GM23338 (cell line): Measurements from ENCODE around the gene B4GALNT2. TPM values are rescaled to one million over a fixed set of nuclear protein-coding genes. Genes with fewer than 3 reads are reported as not detected.
"Not testable (repeated sequence)": the region's sequence is repeated elsewhere in the genome, so short reads cannot be mapped to it uniquely, and the experiment has no call there.

Experiments used
- ATAC-seq: fragments of 200-7000 bp; cut with Tn5 transposase; 3 replicates; pipeline ENCODE4 v1.9.1; 2020
- DNase-seq: peaks from one replicate; pipeline ENCODE4 v3.0.0-alpha.2; 2015; ENCODE audit warnings: low spot score
- H2AFZ ChIP-seq: fragments of 200-600 bp; sonication (generic); 2 replicates; pipeline ENCODE4 v1.8.0; 2016; ENCODE audit warnings: antibody characterized with exemption, mild to moderate bottlenecking, moderate library complexity
- H3F3A ChIP-seq: fragments of 200-600 bp; sonication (generic); replicated peaks from 2 replicates; pipeline ENCODE4 v1.8.0; 2017; ENCODE audit warnings: antibody characterized with exemption, mixed run types, low read depth
- H3K27ac ChIP-seq: fragments of 200-600 bp; sonication (generic); 2 replicates; pipeline ENCODE4 v1.6.1; 2016; ENCODE audit warnings: low read depth
- H3K27me3 ChIP-seq: fragments of 200-600 bp; sonication (generic); 2 replicates; pipeline ENCODE4 v1.8.0; 2016; ENCODE audit warnings: mild to moderate bottlenecking, mixed run types, moderate library complexity; ENCODE audit not compliant: insufficient read depth
- H3K36me3 ChIP-seq: fragments of 200-600 bp; sonication (generic); 2 replicates; pipeline ENCODE4 v1.8.0; 2016; ENCODE audit warnings: mild to moderate bottlenecking; ENCODE audit not compliant: insufficient read depth
- H3K4me1 ChIP-seq: fragments of 200-600 bp; sonication (generic); 2 replicates; pipeline ENCODE4 v1.8.0; 2016; ENCODE audit warnings: mild to moderate bottlenecking, moderate library complexity; ENCODE audit not compliant: insufficient read depth
- H3K4me2 ChIP-seq: fragments of 200-600 bp; sonication (generic); 2 replicates; pipeline ENCODE4 v1.7.1; 2017; ENCODE audit warnings: mixed run types
- H3K4me3 ChIP-seq: fragments of 200-600 bp; sonication (generic); 2 replicates; pipeline ENCODE4 v1.6.1; 2016; ENCODE audit warnings: mixed run types
- H3K79me2 ChIP-seq: fragments of 200-600 bp; sonication (generic); replicated peaks from 2 replicates; pipeline ENCODE4 v1.8.0; 2017; ENCODE audit warnings: mild to moderate bottlenecking; ENCODE audit not compliant: insufficient read depth
- H3K9me2 ChIP-seq: fragments of 200-600 bp; sonication (generic); 2 replicates; pipeline ENCODE4 v1.8.0; 2017; ENCODE audit not compliant: insufficient read depth
- H4K20me1 ChIP-seq: fragments of 200-600 bp; sonication (generic); replicated peaks from 2 replicates; pipeline ENCODE4 v1.8.0; 2017; ENCODE audit warnings: mild to moderate bottlenecking; ENCODE audit not compliant: insufficient read depth
- H3K27ac Mint-ChIP-seq: 2 replicates; pipeline ENCODE4 v1.8.0; 2020; ENCODE audit warnings: inconsistent platforms, mild to moderate bottlenecking, moderate library complexity, mixed read lengths
- H3K27me3 Mint-ChIP-seq: 3 replicates; pipeline ENCODE4 v1.8.0; 2022; ENCODE audit warnings: low read depth, mild to moderate bottlenecking, moderate library complexity, mixed read lengths, inconsistent platforms; ENCODE audit not compliant: insufficient read depth, poor library complexity
- H3K36me3 Mint-ChIP-seq: 3 replicates; pipeline ENCODE4 v1.8.0; 2021; ENCODE audit warnings: low read depth, mild to moderate bottlenecking, inconsistent platforms, moderate library complexity, mixed read lengths
- H3K4me1 Mint-ChIP-seq: 3 replicates; pipeline ENCODE4 v1.8.0; 2020; ENCODE audit warnings: mild to moderate bottlenecking, inconsistent platforms, mixed read lengths
- H3K4me3 Mint-ChIP-seq: 3 replicates; pipeline ENCODE4 v1.8.0; 2021; ENCODE audit warnings: moderate library complexity, mild to moderate bottlenecking, inconsistent platforms, mixed read lengths
- H3K9me3 Mint-ChIP-seq: 3 replicates; pipeline ENCODE4 v1.8.0; 2020; ENCODE audit warnings: moderate library complexity, mild to moderate bottlenecking, inconsistent platforms, mixed read lengths
- EZH2phosphoT487 ChIP-seq: fragments of 200-600 bp; sonication (generic); IDR thresholded peaks from one replicate; pipeline ENCODE4 v1.8.1; 2018; ENCODE audit warnings: antibody characterized with exemption; ENCODE audit not compliant: unreplicated experiment
- polyA plus RNA-seq: library from polyadenylated mRNA; unstranded; fragments of >200 nt; fragmentation: Nextera tagmentation; extraction: Ambion mirVana; gene quantifications from 2 replicates; pipeline ENCODE4 v1.2.1, GENCODE V29; 2016
- total RNA-seq: library from RNA; depleted of rRNA; stranded (reverse); fragments of >200 nt; shearing (Covaris generic); gene quantifications from 2 replicates; pipeline ENCODE4 v1.2.3, GENCODE V29; 2014
- TF ChIP-seq, protein P1 (sequence below): fragments of 250-450 bp; sonication (Bioruptor Pico); IDR thresholded peaks from 2 replicates; pipeline ENCODE4 v1.5.0; 2020; ENCODE audit warnings: mild to moderate bottlenecking, moderate library complexity

B4GALNT2 gene
- total and polyA plus RNA-seq, 2 experiments from 2014 or later = not detected

DNA sequence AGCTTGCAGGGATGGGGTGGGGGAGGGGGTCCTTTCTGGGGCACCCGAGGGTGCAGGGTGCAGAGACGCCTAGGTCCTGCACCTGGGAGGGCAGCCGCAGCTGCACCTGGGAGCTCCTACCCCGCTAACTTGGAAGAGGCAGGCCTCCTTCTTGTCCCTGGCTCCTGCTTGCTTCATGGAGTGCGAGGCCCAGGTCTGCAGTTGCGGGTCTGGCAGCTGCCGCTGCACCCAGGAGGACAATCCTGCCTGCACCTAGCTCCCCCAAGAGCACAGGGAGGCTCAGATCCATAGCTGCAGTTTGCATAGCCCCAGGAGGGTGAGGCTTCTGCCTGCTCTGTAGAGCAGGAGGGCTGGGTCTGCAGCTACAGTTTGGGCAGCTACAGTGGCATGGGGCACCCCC lies 51.2 kb downstream of the B4GALNT2 start (continued):
- TF ChIP-seq, protein P1, sequence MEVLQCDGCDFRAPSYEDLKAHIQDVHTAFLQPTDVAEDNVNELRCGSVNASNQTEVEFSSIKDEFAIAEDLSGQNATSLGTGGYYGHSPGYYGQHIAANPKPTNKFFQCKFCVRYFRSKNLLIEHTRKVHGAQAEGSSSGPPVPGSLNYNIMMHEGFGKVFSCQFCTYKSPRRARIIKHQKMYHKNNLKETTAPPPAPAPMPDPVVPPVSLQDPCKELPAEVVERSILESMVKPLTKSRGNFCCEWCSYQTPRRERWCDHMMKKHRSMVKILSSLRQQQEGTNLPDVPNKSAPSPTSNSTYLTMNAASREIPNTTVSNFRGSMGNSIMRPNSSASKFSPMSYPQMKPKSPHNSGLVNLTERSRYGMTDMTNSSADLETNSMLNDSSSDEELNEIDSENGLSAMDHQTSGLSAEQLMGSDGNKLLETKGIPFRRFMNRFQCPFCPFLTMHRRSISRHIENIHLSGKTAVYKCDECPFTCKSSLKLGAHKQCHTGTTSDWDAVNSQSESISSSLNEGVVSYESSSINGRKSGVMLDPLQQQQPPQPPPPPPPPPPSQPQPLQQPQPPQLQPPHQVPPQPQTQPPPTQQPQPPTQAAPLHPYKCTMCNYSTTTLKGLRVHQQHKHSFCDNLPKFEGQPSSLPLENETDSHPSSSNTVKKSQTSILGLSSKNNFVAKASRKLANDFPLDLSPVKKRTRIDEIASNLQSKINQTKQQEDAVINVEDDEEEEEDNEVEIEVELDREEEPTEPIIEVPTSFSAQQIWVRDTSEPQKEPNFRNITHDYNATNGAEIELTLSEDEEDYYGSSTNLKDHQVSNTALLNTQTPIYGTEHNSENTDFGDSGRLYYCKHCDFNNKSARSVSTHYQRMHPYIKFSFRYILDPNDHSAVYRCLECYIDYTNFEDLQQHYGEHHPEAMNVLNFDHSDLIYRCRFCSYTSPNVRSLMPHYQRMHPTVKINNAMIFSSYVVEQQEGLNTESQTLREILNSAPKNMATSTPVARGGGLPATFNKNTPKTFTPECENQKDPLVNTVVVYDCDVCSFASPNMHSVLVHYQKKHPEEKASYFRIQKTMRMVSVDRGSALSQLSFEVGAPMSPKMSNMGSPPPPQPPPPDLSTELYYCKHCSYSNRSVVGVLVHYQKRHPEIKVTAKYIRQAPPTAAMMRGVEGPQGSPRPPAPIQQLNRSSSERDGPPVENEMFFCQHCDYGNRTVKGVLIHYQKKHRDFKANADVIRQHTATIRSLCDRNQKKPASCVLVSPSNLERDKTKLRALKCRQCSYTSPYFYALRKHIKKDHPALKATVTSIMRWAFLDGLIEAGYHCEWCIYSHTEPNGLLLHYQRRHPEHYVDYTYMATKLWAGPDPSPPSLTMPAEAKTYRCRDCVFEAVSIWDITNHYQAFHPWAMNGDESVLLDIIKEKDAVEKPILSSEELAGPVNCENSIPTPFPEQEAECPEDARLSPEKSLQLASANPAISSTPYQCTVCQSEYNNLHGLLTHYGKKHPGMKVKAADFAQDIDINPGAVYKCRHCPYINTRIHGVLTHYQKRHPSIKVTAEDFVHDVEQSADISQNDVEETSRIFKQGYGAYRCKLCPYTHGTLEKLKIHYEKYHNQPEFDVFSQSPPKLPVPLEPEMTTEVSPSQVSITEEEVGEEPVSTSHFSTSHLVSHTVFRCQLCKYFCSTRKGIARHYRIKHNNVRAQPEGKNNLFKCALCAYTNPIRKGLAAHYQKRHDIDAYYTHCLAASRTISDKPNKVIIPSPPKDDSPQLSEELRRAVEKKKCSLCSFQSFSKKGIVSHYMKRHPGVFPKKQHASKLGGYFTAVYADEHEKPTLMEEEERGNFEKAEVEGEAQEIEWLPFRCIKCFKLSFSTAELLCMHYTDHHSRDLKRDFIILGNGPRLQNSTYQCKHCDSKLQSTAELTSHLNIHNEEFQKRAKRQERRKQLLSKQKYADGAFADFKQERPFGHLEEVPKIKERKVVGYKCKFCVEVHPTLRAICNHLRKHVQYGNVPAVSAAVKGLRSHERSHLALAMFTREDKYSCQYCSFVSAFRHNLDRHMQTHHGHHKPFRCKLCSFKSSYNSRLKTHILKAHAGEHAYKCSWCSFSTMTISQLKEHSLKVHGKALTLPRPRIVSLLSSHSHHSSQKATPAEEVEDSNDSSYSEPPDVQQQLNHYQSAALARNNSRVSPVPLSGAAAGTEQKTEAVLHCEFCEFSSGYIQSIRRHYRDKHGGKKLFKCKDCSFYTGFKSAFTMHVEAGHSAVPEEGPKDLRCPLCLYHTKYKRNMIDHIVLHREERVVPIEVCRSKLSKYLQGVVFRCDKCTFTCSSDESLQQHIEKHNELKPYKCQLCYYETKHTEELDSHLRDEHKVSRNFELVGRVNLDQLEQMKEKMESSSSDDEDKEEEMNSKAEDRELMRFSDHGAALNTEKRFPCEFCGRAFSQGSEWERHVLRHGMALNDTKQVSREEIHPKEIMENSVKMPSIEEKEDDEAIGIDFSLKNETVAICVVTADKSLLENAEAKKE = no peak
- TF ChIP-seq EZH2phosphoT487 = no peak

DNA sequence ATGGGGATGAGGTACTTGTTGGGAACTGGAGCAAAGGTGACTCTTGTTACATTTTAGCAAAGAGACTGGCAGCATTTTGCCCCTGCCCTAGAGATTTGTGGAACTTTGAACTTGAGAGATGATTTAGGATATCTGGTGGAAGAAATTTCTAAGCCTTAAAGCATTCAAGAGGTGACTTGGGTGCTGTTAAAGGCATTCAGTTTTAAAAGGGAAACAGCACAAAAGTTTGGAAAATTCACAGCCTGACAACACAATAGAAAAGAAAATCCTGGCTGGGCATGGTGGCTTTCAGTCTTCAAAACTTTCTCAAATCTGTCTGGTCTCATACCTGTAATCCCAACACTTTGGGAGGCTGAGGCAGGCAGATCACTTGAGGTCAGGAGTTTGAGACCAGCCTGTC lies 52.0 kb downstream of the B4GALNT2 start:
- not testable (repeated sequence) for H3K4me3 ChIP-seq, H3K27me3 ChIP-seq, H3K27me3 Mint-ChIP-seq, H3K79me2 ChIP-seq, H3F3A ChIP-seq, H3K27ac ChIP-seq, H3K4me1 ChIP-seq, H4K20me1 ChIP-seq, DNase-seq, H3K4me3 Mint-ChIP-seq, ATAC-seq, H2AFZ ChIP-seq, H3K9me2 ChIP-seq, H3K36me3 ChIP-seq, H3K4me2 ChIP-seq, H3K4me1 Mint-ChIP-seq, H3K27ac Mint-ChIP-seq
- Mint-ChIP-seq H3K9me3 (peaks cover 44% of the 10 kb centered on the region), H3K36me3 (peaks cover 20% of the 10 kb centered on the region)

DNA sequence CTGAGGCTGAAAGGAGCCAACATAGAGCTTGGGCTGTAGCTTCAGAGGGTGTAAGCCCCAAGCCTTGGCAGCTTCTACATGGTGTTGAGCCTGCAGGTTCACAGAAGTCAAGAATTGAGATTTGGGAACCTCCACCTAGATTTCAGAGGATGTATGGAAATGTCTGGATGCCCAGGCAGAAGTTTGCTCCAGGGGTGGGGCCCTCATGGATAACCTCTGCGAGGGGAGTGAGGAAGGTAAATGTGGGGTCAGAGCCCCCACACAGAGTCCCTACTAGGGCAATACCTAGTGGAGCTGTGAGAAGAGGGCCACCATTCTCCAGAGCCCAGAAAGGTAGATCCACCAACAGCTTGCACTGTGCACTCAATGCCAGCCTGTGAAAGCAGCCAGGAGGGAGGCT lies 52.8 kb downstream of the B4GALNT2 start:
- H3F3A ChIP-seq, H3K9me2 ChIP-seq, H3K4me1 ChIP-seq, H3K4me2 ChIP-seq, H3K27ac Mint-ChIP-seq, H3K4me1 Mint-ChIP-seq, H3K36me3 ChIP-seq, H3K27me3 ChIP-seq, ATAC-seq, H3K27ac ChIP-seq, DNase-seq, H3K4me3 Mint-ChIP-seq, H2AFZ ChIP-seq, H3K79me2 ChIP-seq, H3K4me3 ChIP-seq, H4K20me1 ChIP-seq, H3K27me3 Mint-ChIP-seq: not testable (repeated sequence)
- H3K36me3 Mint-ChIP-seq = peaks cover 20% of the 10 kb centered on the region
- H3K9me3 Mint-ChIP-seq = peaks cover 41% of the 10 kb centered on the region
